CD4-positive, alpha-beta T cell treated with Interleukin-15 for 1 hour (primary cell): ENCODE data around the gene C9.
"Not testable (repeated sequence)": the region's sequence is repeated elsewhere in the genome, so short reads cannot be mapped to it uniquely, and the experiment has no call there.

Source experiments
- DNase-seq: peaks from one replicate; pipeline ENCODE4 v3.0.0-alpha.2; 2020

C9 gene

GRCh38 chr5:39319395-39319794 lies 44.9 kb downstream of the C9 start:
- no peak for DNase-seq

DNA sequence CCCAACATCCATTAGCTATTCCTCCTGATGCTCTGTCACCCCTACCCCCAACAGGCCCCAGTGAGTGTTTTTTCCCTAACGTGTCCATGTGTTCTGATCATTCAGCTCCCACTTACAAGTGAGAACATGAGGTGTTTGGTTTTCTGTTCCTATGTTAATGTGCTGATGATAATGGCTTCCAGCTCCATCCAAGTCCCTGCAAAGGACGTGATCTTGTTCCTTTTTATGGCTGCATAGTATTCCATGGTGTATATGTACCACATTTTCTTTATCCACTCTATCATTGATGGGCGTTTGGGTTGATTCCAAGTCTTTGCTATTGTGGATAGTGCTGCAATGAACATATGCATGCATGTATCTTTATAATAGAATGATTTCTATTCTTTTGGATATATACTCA lies 47.8 kb downstream of the C9 start:
- not testable (repeated sequence) for DNase-seq

- no peak for DNase-seq
These were observed 48.3 kb downstream of the C9 start for GRCh38 chr5:39315995-39316394.

GRCh38 chr5:39314591-39314990 lies 49.7 kb downstream of the C9 start:
- DNase-seq = no peak

DNA sequence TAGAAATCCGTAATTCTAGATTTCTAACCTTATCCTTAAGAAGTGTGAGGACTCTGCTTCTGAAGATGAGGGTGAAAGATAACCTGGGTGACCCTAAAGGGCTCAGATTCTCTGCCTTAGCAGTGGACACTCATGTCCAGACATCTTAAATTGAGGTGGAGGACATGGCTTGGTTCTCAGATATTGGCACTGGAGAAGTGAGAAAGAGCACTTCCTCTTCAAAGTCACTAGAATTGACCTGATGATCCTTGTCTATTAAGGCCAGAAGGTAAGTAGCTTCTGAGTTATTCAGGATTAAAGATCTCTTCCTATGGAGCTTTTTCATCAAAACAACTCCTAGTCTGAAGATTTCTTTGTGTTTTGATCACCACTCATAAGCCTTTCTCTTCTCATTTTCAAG lies 54.8 kb downstream of the C9 start:
- DNase-seq = no peak

DNA sequence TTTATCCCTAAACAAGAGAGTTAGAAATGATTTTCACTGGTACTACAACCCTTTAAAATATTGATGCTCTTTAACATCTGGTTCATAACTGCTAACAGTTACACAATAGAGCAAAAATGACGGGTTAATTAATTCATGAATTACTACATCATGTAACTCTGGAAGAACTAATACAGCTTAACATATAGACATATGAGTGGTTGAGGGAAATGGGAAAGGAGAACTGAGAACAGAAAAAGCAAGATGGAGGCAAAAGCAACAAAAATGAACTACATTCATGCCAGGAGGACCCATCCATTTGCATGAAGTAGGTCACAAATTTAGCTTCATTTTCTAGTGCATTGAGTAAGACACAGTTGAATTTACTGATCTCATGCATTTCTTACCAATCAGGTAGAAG lies 61.8 kb downstream of the C9 start:
- no peak for DNase-seq

DNA sequence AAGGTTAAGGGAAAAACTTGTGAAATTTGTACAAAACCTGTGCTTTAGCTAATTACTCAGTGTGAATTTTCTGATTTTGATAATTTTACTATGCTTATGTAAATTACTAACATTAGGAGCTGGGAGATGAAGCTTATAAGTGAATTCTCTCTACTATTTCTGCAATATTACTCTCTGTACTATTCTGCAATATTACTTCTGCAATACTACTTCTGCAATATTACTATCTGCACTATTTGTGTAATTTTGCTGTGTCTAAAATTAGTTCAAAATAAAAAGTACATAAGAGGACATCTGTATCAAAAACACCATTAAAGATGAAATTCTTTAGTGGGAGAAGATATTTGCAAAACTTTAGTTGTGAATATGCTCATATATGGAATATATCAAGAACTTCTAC lies 62.9 kb downstream of the C9 start:
- no peak for DNase-seq

- no peak for DNase-seq
These were observed 64.3 kb downstream of the C9 start for GRCh38 chr5:39299962-39300361.

- DNase-seq = no peak
These were observed 69.6 kb downstream of the C9 start for GRCh38 chr5:39294736-39295135.

GRCh38 chr5:39284552-39284951 lies 79.7 kb downstream of the C9 start:
- DNase-seq = no peak

GRCh38 chr5:39283231-39283818 lies 81.0 kb downstream of the C9 start:
- peak; percentile 68 for DNase-seq

GRCh38 chr5:39282561-39282960 lies 81.7 kb downstream of the C9 start:
- no peak for DNase-seq

GRCh38 chr5:39275865-39276264 lies 88.4 kb downstream of the C9 start:
- DNase-seq = not testable (repeated sequence)

DNA sequence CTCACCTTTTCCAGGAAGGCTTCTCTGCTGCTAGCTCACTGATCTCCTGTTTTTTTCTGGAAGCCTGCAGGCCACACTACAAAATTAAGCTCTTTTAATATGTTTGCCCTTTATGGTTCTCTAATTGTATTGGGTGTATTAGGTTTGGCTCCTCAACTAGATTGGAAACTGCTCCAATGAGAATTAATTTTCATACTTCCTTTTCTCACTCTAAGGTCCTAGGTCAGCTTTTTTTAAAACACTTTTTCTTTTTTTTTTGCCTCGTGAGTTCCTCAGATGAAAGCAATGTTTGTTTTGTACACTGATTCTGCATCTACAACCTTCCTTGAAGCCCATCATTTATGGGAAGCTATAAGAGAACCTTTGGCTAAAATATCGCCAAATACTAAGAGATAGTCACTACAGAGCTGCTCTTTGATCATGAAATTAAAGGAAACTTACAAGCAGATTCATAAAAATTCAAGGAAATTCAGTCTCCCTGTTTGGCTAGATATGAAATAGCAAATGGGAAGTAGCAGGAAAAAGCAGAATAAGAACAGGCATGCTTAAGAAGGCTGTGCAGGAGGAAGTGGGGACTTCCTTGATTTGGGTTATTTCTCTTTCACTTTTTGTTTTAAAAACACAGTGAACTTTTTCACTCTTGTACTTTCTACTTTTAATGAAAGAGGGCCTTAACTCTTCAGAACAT lies 89.8 kb downstream of the C9 start:
- no peak for DNase-seq

GRCh38 chr5:39273314-39273954 lies 90.9 kb downstream of the C9 start:
- no peak for DNase-seq

DNA sequence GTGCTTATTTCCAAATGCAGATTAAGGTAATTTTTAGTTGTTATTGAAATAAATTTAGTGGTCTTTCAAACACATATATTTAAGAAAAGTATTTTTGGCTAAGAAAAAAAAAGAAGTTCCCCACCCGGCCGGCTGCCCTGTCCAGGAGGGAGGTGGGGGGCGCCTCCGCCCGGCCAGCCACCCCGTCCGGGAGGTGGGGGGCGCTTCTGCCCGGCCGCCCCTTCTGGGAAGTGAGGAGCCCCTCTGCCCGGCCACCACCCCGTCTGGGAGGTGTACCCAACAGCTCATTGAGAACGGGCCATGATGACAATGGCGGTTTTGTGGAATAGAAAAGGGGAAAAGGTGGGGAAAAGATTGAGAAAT lies 91.4 kb downstream of the C9 start:
- DNase-seq = not testable (repeated sequence)

- DNase-seq = no peak
These were observed 94.0 kb downstream of the C9 start for GRCh38 chr5:39270225-39270848.

DNA sequence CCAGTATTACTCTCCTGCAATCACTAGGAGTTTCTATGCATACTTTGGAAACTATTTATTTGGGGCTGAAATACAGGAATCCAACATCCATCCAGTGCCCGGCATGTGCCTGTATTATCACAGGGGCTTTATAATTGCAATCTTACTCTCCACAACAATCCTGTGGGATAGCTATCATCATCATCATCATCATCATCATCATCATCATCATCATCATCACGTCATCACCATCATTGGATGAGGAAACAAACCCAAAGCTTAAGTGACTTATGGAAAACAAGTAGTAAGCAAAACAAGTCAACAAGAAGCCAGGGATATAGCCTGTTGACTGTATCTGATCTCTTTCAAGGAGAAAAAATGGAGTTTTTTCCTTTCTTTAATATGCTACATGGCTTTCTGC lies 97.1 kb downstream of the C9 start:
- DNase-seq = no peak

GRCh38 chr5:39266442-39266841 lies 97.9 kb downstream of the C9 start:
- no peak for DNase-seq

DNA sequence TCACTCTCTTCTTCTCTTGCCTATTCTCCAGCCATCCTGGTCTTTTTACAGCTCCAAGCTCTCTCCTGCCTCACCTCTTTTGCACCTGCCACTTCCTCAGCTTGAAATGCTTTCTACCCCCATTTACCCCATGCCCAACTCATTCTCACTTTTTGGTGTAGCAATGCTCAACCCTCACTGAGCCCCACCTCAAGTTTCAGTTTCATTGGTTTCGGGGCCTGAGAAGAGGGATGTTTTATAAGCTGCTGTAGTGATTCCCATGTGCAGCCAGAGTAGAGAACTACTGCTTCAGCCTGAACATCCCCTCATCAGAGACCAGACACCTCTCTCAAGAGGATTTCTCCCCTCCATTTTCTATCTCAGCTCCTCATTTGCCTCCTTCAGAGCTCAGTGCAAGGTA lies 99.8 kb downstream of the C9 start:
- DNase-seq = no peak

GRCh38 chr5:39262981-39263380 lies 101.3 kb downstream of the C9 start:
- DNase-seq = no peak

DNA sequence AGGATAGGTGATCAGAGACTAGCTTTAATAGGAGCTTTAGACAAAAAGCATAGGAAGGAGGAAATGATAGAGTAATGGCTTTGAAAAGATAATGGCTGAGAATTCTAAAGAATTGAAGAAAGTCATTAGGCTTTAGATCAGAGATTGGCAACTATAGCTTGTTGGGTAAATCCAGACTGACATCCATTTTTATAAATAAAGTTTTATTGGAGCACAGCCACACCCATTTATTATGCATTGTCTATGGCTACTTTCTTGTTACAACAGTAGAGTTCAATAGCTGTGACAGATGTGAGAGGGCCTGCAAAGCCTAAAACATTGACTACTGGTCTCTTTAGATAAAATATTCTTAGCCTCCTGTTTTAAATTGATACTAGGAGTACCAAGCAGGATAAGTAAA lies 104.2 kb downstream of the C9 start:
- no peak for DNase-seq

GRCh38 chr5:39257554-39257953 lies 106.7 kb downstream of the C9 start:
- no peak for DNase-seq
